ENCODE results near the gene OPN4.

OPN4 gene

DNA sequence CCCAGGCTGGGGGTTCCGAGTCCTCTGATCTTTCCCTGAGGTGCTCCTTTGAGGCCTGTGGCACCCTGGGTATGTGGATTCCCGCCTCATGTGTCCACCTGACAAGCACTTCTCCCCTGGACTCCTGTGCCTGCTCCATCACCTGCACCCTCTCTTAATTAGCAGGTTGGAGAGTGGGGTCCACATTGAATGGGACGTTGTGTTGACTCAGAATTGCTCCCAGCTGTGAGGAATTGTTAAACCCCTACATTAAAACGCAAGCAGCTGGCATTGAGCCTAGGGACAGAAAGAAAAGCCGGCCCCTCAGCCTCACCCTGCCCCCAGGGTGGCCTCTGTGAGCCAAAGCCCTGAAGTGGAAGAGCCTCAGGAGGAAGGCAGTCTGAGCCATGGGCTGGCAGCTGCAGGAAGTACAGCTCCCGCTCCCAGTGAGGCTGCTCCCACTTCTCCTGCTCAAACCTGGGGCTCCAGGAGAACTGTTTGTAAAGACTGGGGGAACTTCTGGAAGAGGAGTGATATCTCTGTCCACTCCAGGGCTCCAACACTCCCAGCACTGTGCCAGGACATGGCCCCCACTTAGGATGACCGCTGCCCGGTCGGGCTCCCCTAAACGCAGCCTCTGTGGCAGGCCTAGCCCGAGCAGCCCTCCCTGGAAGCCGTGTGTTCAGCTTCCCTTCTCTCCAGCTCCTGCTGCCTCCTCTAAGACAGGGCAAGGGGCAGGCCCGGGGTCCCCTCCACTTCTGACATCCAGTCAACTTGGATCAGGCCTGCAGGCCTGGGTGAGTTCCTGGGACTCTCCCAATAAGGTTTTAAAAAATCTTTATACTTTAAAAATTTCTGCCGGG, 1.8 kb upstream of the OPN4 start:
- H3K36me3 Mint-ChIP-seq: no peaks in the 10 kb centered on the region
- DNase-seq (no peak), ATAC-seq (replicated peaks) (no peak)
- no peaks in the 10 kb centered on the region for H3K9me3 Mint-ChIP-seq
- no peak overlapping the region for H3K27ac Mint-ChIP-seq
- peaks cover 13 to 37% of the 10 kb centered on the region in 2 donors for H3K27me3 Mint-ChIP-seq
- H3K4me1 Mint-ChIP-seq: no peaks in the 10 kb centered on the region
- H3K4me3 Mint-ChIP-seq: no peak overlapping the region

DNA sequence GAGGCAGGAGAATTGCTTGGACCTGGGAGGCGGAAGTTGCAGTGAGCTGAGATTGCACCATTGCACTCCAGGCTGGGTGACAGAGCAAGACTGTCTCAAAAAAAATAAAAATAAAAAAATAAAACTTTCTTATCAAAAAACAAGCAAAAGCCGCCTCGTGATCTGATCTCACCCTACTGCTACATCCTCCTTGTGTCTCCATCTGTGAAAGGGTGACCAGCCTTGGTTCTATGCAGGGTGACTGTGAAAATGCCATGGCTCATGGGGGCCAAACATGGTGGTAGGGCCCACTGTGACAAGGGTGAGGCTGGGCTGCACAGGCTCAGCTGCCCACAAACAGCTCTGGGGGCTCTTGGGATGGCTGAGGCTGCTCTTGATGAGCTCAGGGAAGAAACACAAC, 968 bp upstream of the OPN4 start:
- ATAC-seq (replicated peaks) (no peak), DNase-seq (no peak)
- Mint-ChIP-seq H3K4me1 (no peaks in the 10 kb centered on the region), H3K9me3 (no peaks in the 10 kb centered on the region), H3K27me3 (peaks cover 13 to 37% of the 10 kb centered on the region in 2 donors), H3K36me3 (no peaks in the 10 kb centered on the region), H3K27ac (no peak overlapping the region), H3K4me3 (no peak overlapping the region)

DNA sequence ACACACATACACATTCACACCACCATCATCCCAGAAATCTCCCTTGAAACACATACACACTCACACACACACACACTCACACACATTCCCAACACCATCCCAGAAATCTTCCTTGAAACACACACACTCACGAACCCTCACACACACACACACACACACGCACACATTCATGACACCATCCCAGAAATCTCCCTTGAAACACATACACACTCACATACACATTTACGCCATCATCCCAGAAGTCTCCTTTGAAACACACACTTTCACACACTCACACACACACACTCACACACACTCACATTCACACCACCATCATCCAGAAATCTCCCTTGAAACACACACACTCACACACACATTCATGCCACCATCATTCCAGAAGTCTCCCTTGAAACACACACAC, 360 bp upstream of the OPN4 start:
- no peaks in the 10 kb centered on the region for H3K4me1 Mint-ChIP-seq
- no peak overlapping the region for H3K4me3 Mint-ChIP-seq
- ATAC-seq (replicated peaks) (no peak), DNase-seq (no peak)
- no peaks in the 10 kb centered on the region for H3K36me3 Mint-ChIP-seq
- peaks cover 13 to 32% of the 10 kb centered on the region in 2 donors for H3K27me3 Mint-ChIP-seq
- H3K9me3 Mint-ChIP-seq: no peaks in the 10 kb centered on the region
- no peak overlapping the region for H3K27ac Mint-ChIP-seq

DNA sequence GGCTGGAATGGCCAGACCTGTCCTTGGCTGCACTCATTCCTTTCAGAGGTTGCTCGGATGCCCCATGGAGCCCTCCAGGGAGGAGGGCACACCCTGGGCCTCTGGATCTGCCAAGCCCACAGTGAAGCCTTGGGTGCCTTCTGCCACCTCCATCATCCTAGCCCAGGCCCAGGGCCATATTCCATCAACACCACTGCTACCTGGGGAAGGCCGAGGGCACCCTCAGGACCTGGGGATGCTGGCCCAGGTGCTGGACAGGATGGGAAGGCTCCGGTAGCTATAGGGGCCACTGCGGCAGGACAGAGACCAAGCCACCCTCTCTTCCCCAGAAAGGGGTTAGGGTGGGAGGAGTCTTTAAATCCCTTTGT, 810 bp downstream of the OPN4 start:
- Mint-ChIP-seq H3K27me3 (peaks cover 18 to 37% of the 10 kb centered on the region in 2 donors), H3K4me1 (no peaks in the 10 kb centered on the region), H3K4me3 (no peak overlapping the region), H3K9me3 (no peaks in the 10 kb centered on the region), H3K36me3 (no peaks in the 10 kb centered on the region), H3K27ac (no peak overlapping the region)
- ATAC-seq (replicated peaks) (no peak), DNase-seq (no peak)

DNA sequence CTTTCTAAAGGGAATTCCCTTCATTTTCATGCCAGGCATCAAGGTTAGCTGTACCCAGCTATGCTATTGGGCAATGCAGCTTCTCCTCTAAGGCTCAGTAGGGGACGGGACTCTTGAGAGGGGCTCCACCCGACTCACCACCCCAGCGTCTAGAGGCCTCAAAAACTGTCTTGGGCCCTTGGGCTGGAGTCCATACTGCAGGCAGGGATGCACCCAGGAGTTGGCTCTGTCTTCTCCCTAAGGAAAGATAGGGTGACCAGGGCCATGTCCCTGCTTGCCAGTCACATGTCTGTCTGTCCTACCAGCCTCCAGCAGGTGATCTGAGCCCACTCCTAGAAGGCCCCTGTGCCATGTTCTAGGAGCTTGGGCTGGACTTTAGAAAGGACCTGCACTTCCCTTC, 1.2 kb downstream of the OPN4 start:
- peaks cover 18 to 32% of the 10 kb centered on the region in 2 donors for H3K27me3 Mint-ChIP-seq
- no peaks in the 10 kb centered on the region for H3K4me1 Mint-ChIP-seq
- H3K4me3 Mint-ChIP-seq: no peak overlapping the region
- H3K27ac Mint-ChIP-seq: no peak overlapping the region
- ATAC-seq (replicated peaks): no peak
- no peak for DNase-seq
- H3K36me3 Mint-ChIP-seq: no peaks in the 10 kb centered on the region
- no peaks in the 10 kb centered on the region for H3K9me3 Mint-ChIP-seq

DNA sequence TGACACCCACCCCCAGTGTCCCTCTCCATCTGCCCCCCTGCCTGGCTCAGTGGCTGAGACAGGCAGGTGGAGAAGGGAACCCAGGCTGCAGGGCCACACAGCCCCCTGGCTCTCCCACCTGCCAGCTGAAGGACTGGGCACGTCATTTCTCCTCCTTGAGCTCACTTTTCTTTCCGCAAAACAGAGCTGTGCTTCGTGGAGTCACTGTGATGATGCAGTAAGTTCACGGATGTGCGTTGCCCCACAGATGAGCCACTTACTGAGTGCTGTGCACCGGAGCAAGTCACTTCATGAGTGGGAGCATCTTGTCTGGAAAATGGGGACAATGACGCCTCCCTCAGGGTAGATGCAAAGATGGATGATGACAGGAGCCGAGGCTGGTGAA, 2.7 kb downstream of the OPN4 start:
- DNase-seq (no peak), ATAC-seq (replicated peaks) (no peak)
- H3K4me3 Mint-ChIP-seq: no peak overlapping the region
- no peaks in the 10 kb centered on the region for H3K36me3 Mint-ChIP-seq
- H3K27ac Mint-ChIP-seq: no peak overlapping the region
- H3K9me3 Mint-ChIP-seq: no peaks in the 10 kb centered on the region
- peaks cover 10 to 18% of the 10 kb centered on the region in 2 donors for H3K27me3 Mint-ChIP-seq
- no peaks in the 10 kb centered on the region for H3K4me1 Mint-ChIP-seq

DNA sequence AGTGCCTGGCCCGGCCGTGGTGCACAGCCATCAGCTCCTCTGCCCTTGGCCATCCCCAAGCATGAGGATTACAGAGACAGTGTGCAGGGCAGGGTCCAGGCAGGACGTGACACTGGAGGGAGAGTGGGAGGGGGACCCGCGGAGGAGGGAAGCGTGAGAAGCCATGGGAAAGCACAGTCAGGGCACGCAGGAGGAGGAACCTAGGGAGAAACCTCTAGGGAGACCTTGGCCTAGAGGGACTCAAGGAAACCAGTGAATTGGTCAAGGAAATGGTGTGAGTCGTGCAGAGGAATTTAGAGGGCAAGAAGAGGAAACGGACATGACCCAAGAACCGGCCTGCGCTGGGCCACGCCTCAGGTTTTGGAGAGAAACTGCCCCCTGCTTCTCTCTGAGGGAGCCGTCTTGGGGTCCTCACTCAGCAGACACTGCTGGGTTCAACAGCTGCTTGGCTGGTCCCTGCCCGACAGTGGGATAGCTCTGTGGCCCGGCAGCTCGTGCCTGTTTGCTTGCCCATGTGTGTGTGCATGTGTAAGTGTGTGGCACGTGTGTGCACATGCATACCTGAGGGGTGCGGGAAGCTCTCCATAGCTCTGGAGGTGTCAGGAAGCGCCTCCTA, 3.2 kb downstream of the OPN4 start:
- Mint-ChIP-seq H3K4me3 (no peak overlapping the region), H3K27ac (no peak overlapping the region), H3K36me3 (no peaks in the 10 kb centered on the region), H3K9me3 (no peaks in the 10 kb centered on the region), H3K27me3 (peaks cover 10 to 16% of the 10 kb centered on the region in 2 donors), H3K4me1 (no peaks in the 10 kb centered on the region)
- ATAC-seq (replicated peaks) (no peak), DNase-seq (no peak)

DNA sequence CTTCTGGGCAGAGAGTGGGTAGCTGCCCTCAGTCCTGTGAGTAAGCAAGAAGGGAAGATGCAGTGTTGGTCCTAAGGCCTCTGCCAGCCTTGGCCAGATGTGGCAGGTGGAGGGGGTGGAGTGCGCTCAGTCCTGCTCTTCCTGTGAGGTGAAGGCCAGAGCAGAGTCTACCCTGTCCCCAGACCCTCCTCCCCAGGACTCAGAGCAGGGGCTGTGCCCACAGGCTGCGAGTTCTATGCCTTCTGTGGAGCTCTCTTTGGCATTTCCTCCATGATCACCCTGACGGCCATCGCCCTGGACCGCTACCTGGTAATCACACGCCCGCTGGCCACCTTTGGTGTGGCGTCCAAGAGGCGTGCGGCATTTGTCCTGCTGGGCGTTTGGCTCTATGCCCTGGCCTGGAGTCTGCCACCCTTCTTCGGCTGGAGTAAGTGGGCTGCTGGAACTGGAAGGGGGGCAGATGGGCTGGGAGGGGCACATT, 4.0 kb downstream of the OPN4 start:
- Mint-ChIP-seq H3K27me3 (peaks cover 10 to 16% of the 10 kb centered on the region in 2 donors), H3K4me3 (no peak overlapping the region), H3K4me1 (no peaks in the 10 kb centered on the region), H3K27ac (no peak overlapping the region), H3K9me3 (no peaks in the 10 kb centered on the region), H3K36me3 (no peaks in the 10 kb centered on the region)
- DNase-seq (no peak), ATAC-seq (replicated peaks) (no peak)

DNA sequence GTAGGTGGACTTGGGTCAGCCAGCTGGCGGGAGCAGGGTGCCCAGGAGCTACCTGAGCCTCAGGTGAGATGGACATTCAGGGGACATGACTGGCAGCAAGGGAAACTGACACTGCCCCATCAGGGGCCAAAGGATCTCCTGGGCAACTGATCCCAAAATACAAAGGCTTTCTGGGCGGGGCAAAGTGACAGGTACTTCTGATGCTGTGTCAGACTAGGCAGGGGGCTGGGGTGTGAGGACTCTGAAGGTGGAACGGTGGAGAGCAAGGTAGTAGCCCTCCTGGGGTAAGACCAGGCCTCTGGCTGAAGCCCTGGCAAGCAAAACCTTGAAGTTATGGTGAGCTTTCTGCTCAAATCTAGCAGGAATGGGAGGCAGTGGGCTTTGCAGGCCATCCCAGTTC, 4.4 kb downstream of the OPN4 start:
- ATAC-seq (replicated peaks) (no peak), DNase-seq (no peak)
- H3K27me3 Mint-ChIP-seq: peaks cover 10 to 16% of the 10 kb centered on the region in 2 donors
- H3K4me1 Mint-ChIP-seq: no peaks in the 10 kb centered on the region
- no peaks in the 10 kb centered on the region for H3K9me3 Mint-ChIP-seq
- H3K27ac Mint-ChIP-seq: no peak overlapping the region
- H3K4me3 Mint-ChIP-seq: no peak overlapping the region
- no peaks in the 10 kb centered on the region for H3K36me3 Mint-ChIP-seq

DNA sequence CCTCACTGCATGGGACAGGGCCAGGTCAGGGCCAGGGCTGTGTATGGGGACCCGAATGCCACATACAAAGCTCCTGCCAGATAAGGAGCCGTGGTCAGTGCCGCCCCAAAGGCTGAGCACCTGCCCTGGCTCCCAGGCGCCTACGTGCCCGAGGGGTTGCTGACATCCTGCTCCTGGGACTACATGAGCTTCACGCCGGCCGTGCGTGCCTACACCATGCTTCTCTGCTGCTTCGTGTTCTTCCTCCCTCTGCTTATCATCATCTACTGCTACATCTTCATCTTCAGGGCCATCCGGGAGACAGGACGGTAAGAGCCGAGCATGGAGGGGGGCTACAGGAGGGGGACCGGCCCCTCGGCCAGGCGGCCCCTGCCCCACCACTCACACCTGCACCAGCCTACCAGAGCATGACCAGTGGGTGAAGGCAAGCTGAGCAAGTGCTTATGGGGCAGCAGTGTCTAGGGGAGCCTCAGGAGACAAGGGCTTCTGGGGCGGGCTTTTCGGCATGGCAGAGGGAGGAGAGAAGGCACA, 4.9 kb downstream of the OPN4 start:
- peaks cover 10 to 16% of the 10 kb centered on the region in 2 donors for H3K27me3 Mint-ChIP-seq
- H3K4me3 Mint-ChIP-seq: no peak overlapping the region
- H3K9me3 Mint-ChIP-seq: no peaks in the 10 kb centered on the region
- H3K36me3 Mint-ChIP-seq: no peaks in the 10 kb centered on the region
- ATAC-seq (replicated peaks) (no peak), DNase-seq (no peak)
- no peak overlapping the region for H3K27ac Mint-ChIP-seq
- H3K4me1 Mint-ChIP-seq: no peaks in the 10 kb centered on the region

DNA sequence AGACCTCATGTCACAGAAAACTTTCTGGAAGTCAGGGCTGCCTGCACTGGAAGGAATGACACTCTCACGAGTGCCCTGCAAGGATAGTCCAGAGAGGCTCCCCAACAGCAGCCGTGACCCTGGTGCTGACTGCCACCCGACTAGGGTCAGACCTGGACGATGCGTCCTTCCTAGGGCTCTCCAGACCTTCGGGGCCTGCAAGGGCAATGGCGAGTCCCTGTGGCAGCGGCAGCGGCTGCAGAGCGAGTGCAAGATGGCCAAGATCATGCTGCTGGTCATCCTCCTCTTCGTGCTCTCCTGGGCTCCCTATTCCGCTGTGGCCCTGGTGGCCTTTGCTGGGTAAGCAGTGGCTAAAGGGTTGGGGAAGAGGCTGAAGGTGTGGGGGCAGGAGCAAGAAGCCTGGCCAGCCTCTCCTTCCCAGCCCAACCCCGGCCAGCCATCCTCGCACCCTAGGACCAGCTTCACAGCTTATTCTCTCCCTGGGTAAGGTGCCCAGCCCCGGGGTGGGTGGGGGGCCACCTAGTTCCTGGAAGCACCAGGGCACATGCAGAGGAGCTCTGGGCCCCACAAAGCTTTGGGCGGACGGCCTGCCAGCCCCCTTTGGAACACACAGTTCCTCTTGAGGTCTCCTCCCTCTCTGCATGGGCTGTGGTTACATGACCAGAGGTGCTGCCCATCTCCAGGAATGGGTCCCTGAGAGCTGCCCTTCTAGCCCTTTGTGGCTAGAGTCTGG, 5.5 kb downstream of the OPN4 start:
- Mint-ChIP-seq H3K4me1 (no peaks in the 10 kb centered on the region), H3K27me3 (peaks cover 10 to 16% of the 10 kb centered on the region in 2 donors), H3K27ac (no peak overlapping the region), H3K9me3 (no peaks in the 10 kb centered on the region), H3K36me3 (no peaks in the 10 kb centered on the region), H3K4me3 (no peak overlapping the region)
- DNase-seq (no peak), ATAC-seq (replicated peaks) (no peak)

DNA sequence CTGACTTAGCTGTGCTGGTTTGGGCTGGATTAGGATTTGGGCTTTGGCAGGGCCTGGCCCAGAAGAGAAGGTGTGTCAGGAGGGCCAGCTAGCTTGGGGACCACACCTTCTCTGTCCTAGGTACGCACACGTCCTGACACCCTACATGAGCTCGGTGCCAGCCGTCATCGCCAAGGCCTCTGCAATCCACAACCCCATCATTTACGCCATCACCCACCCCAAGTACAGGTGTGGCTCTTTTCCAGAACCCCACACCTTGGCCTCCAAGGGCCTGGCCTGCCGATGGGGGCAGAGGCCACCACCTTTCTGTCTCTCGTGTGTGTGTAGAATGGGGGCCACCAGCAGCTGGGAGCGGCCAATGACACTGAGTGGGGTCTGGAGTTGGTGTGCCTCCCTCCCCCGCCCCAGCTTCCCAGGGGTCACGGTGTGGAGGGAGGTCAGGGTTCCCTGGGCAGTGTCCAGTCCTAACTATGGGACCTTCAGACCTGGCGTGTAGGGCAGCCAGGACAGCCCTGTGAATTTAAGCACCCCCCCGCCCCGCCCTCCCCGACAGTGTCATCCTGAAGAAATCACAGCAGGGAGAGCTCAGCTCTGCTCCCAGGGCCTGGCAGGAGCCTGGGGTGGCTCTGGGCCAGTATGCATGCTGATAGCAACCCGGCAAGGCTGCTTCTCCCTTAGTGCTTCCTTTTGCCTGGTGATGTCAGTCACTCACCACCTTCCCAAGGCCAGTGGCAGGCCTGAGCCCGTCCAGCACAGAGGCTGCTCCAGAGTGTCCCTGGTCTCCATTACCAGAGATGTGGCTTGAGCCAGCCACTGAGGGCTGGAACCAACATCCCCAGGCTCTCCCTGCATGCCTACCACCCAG, 7.0 kb downstream of the OPN4 start:
- Mint-ChIP-seq H3K27ac (no peak overlapping the region), H3K36me3 (no peaks in the 10 kb centered on the region), H3K27me3 (peaks cover 10 to 20% of the 10 kb centered on the region in 2 donors), H3K4me3 (no peak overlapping the region), H3K4me1 (no peaks in the 10 kb centered on the region), H3K9me3 (no peaks in the 10 kb centered on the region)
- DNase-seq (no peak), ATAC-seq (replicated peaks) (no peak)

DNA sequence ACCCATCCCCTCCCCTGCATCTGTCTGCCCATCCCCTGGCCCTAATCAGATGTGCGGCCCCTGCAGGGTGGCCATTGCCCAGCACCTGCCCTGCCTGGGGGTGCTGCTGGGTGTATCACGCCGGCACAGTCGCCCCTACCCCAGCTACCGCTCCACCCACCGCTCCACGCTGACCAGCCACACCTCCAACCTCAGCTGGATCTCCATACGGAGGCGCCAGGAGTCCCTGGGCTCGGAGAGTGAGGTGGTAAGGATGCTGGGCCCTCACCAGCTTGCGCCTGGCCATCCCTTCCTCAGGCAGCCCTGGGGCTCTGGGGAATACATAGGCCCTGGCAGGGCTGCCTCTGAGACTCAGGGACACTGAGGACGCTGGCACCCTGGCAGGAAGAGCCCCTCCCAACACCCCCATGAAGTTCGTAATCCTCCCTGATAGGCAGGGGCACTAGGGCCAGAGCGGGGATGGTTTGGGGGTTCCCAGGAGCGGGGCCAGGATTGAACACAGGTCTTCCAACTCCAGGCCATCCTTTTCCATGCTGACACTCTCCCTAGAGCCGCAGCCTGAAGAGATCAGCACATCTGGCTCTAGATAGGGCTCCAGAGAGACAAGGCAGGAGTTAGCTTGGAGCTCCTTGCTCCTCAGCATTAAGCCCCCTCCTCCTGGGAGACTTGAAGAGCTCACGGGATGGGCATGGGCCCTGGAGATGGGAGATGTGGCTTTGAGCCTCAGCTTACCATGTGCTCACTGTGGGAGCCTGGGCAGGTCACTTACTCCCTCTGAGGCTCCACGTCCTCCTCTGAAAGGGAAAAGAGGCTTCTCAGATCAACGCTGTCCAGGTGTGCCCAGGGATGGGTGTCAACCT, 8.1 kb downstream of the OPN4 start:
- H3K9me3 Mint-ChIP-seq: no peaks in the 10 kb centered on the region
- no peak for DNase-seq
- no peak overlapping the region for H3K4me3 Mint-ChIP-seq
- no peaks in the 10 kb centered on the region for H3K4me1 Mint-ChIP-seq
- no peaks in the 10 kb centered on the region for H3K36me3 Mint-ChIP-seq
- H3K27me3 Mint-ChIP-seq: peaks cover 5 to 14% of the 10 kb centered on the region in 2 donors
- no peak for ATAC-seq (replicated peaks)
- no peak overlapping the region for H3K27ac Mint-ChIP-seq
